GM19239 (cell line): ENCODE results near the gene WDR72.

ENCODE experiments used
- DNase-seq: peaks from one replicate; pipeline ENCODE4 v3.0.0; 2011; ENCODE audit warnings: low spot score; ENCODE audit not compliant: insufficient read length
- FAIRE-seq: peaks from 2 replicates; lab custom pipeline; 2011; peaks lifted over from hg19 to GRCh38; lab: Jason Lieb, UNC

The WDR72 gene

GRCh38 chr15:53611145-53611920 lies 148.1 kb downstream of the WDR72 start:
- FAIRE-seq = no peak
- no peak for DNase-seq

DNA sequence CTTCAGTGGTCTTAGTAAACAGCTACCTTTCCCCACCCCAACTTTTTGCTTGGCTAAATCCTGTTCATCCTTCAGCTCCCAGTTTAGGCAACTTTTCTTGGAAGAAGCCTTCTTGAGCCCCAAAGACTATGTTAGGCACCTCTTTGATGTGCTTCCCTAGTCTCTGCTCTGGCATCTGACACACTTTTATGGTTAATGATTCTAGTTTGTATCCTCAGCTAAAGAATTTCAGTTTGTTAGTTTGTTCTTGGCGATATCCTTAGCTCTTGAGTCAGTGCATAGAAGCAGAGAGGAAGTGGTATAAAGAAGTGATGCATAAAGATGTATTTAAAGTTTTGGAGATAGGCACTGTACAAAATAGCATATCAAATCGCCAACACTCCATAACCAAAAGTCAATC lies 168.4 kb downstream of the WDR72 start:
- FAIRE-seq (no peak), DNase-seq (no peak)

DNA sequence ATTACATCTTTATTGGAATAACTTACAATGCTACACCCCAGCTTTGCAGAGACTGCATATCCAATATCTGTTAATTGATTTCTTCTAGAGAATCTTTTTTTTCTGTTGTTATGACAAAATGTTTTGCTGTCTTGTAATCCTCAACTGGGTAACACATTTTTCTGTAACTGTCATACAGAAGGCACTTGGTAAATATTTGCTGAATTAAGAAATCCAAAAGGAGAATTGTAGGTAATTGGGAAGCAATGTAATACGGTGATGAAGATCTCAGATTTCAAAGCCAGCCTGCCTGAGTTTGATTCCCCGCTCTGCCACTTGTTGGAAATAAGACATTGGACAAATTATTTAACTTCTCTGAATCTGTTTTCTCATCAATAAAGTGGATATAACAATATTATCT lies 169.1 kb downstream of the WDR72 start:
- FAIRE-seq (no peak), DNase-seq (no peak)

GRCh38 chr15:53589520-53590057 lies 169.9 kb downstream of the WDR72 start:
- DNase-seq (no peak), FAIRE-seq (no peak)

DNA sequence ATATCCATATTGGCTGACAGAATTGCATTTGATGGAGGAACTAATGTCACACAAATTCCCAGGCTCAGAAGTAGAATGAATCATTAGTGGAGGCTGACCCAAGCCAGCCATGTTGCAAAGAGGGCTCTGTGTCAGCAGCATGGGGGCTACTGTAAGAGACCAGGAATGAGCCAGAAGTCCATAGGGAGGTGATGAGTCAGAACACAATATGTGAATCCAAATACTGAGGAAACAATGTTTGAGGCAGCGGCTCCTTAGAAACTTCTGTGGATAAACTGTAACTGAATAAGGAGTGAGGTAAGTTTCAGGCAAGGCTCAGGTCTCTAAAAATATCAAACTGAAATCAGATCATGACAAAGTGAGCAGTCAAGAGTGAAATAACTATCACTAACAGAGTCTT lies 170.7 kb downstream of the WDR72 start:
- no peak for DNase-seq
- no peak for FAIRE-seq

GRCh38 chr15:53586799-53587198 lies 172.7 kb downstream of the WDR72 start:
- FAIRE-seq = peak; percentile 4

DNA sequence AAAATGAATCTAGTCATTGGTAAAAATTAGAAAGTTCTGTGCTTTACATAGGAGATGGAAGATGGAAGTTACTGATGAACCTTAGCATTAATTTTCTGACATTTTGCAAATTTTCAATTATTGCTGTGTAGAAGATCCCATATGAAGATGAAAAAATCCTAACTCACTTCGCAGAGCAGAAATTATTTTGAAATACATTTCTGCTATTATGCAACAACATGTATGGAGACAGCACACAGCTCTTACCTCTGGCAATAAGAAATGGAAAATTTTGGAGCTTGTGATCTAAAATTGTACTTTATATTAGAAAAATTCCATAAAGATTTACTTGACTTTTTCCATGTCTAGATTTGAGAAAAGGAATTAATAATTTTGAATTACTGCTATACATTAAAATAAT lies 177.9 kb downstream of the WDR72 start:
- FAIRE-seq (no peak), DNase-seq (no peak)

More at GRCh38 chr15:53586799-53587198, 172.7 kb downstream of the WDR72 start:
- peak; percentile 17 for DNase-seq

- no peak for FAIRE-seq
- no peak for DNase-seq
These were observed 179.1 kb downstream of the WDR72 start for GRCh38 chr15:53580366-53580765.

- FAIRE-seq (no peak), DNase-seq (no peak)
These were observed 182.6 kb downstream of the WDR72 start for GRCh38 chr15:53576841-53577240.

- DNase-seq = no peak
- no peak for FAIRE-seq
These were observed 186.4 kb downstream of the WDR72 start for GRCh38 chr15:53573091-53573490.

DNA sequence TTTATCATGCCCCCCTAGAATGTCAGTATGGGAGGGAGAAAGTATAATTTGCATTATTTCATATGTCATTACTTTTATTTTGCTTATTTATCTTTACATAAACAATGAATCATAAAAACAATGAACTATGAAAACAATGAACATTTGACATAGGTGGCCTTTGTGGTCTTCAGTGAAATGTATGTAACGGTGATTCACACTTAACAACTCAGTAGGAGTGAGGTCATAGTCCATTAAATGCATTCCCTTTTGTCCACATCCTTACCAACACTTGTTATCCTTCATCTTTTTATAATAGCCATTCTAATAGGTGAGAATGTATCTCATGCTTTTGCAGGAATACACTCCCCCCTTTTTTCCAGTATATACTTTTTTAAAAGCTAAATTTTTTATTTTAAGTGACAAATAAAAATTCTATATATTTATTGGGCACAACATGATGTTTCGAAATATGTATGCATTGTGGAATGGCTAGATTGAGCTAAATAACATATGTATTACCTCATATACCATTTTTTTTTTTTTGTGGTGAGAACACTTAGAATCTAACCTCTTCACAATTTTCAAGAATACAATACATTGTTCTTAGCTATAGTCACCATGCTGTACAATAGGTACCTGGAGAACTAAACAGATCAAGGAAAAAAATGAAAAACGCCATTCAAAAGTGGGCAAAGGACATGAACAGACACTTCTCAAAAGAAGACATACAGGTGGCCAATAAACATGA lies 189.5 kb downstream of the WDR72 start:
- no peak for FAIRE-seq
- no peak for DNase-seq

DNA sequence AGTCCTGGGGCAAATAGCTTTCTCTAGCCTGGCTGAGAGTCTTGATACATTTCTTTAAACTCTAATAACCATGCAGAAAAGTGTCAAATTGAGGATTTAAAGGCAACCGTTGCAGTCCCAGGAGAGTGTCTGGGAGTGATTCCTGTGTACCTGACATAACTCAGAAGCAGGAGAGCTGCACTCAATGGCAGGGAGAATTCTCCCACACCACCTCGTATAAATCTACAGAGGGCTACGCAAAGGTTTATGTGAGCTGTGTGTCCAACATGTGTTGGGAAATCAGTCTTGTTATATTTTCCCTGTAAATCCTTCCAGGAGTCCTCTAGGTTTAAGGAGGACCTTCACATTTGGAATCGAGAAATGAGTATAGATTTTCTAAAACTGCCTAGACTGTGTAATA lies 192.6 kb downstream of the WDR72 start:
- DNase-seq (no peak), FAIRE-seq (no peak)

DNA sequence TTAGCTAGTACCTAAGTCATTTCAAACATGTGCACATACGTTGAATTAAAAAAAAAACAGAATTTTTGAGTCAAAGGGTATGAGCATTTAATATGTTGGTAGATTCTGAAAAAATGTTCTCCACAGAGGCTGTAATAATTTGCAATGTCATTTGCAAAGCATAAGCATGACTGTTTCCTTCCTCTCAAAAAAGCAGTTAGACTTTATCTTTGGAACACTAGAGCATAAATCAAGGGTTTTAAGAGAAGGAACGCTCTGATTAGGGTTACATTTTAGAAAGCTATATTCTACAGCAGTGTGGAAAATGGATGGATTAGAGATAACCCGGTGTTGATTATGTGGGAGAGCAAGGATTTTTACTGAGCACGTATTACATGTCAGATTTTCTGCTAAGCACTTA lies 193.7 kb downstream of the WDR72 start:
- DNase-seq (no peak), FAIRE-seq (no peak)

DNA sequence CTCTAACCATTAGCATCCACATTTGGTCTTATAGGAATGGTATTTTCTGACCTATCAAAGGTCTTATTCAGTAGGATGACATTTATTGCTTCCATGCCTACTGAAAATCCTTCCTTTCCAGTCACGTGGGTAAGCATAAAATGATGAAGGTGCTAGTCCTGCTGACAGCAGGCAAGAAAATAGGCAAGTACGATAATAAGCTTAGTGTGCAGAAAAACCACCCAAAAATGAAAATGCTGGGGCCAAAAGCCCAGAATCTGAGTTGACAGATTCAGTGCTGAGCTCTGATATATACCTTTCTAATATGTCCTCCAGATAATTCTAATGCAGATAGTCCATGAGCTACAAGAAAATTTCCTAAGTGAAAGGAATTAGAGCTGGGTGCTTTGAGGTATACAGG lies 194.8 kb downstream of the WDR72 start:
- no peak for FAIRE-seq
- DNase-seq = no peak

DNA sequence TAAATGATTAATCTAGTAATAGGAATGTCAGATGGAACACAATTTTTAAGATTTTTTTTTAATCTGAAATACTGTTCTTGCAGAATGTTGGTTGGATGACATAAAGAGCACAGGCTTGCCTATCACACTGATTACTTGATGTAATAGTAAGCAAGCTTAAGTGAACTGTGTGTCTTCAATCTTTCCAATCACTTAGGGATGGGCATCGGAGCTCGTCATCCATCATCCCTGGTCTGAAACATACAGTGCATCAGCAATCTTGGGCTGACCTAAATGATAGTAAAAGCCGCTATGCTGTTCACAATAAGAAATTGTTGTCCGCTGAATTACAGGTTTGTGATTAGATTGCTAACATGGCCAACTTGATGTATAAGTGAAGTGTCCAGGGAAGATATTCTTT lies 195.8 kb downstream of the WDR72 start:
- no peak for FAIRE-seq
- DNase-seq = no peak

- no peak for FAIRE-seq
- DNase-seq = no peak
These were observed 199.8 kb downstream of the WDR72 start for GRCh38 chr15:53559364-53560277.

DNA sequence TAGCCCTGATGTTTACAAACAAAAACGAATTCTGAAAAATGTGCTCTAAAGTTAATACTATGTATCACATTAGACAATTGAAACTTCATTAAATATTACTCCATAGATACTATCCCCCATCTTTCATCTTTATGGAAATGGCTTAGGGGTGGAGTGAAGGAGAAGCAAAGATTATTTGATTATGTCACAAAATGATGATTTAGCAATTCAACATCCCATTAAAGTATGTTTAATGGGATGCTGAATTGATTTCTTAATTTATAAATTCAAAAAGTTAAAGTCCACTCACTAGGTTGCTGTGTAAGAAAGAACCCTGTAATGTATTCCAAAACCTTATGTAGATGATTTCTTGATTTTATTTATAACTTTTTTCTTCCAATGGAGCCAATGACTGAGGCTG lies 201.1 kb downstream of the WDR72 start:
- FAIRE-seq (no peak), DNase-seq (no peak)

DNA sequence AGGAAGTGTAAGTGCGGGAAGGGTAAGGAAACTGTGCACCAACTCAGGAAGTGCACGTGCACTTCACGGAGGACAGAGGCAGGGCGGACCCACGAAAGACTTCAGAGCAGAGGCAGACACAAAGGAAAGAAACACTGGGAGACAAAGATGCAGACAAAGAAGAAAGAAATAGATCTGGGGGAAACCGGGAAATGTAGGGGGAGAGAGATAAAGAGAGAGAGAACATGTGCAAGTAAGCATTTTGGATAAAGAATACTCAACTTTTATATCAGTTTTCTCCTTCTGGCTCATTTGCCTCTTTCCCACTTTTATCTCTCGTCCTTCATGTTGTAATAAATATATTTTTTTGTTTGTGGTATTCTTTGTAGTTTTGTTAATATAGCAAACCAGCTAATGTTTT lies 204.2 kb downstream of the WDR72 start:
- no peak for FAIRE-seq
- DNase-seq = no peak

DNA sequence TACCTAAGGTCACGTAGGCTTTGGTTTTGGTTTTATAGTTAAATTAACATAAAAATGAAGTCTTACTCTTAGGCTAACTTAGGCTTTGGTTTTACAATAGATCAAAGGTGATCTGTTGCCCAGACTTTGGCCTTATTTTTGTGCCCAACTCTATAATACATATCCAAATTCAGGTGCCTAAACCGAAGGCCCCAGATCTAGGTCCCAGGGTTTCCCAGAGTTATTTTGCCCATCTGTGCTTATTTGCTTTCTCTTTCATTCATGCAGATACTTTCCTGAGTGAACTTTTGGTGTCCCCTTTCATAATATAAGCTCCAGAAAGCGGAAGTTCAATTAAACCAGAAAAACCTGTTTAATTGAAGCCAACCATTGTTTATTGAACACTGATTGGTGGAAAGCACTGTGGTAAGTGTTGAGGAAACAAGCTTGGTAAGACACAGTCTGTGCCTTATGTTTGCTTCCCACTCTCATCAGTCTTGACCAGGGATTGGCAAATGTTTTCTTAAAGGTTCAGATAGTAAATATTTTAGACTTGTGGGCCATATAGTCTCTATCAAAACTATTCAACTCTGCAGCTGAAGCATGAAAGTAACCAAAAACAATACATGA lies 209.7 kb downstream of the WDR72 start:
- FAIRE-seq (no peak), DNase-seq (no peak)

GRCh38 chr15:53548236-53548635 lies 211.2 kb downstream of the WDR72 start:
- FAIRE-seq (no peak), DNase-seq (no peak)
